ENCODE data around the gene LRMDA.

- no peak for TF ChIP-seq GLIS2 (tag by site-specific recombination; IDR thresholded peaks at IDR 0.05)
- no peak for TF ChIP-seq CTCF (tag by site-specific recombination; IDR thresholded peaks at IDR 0.05)
- TF ChIP-seq IKZF3 (tag by site-specific recombination; IDR thresholded peaks at IDR 0.05) = no peak
- TF ChIP-seq YY1 (tag by site-specific recombination; IDR thresholded peaks at IDR 0.05) = no peak
- TF ChIP-seq ZNF18 (tag by site-specific recombination; IDR thresholded peaks at IDR 0.05) = no peak
- TF ChIP-seq ZNF24 (tag by site-specific recombination; IDR thresholded peaks at IDR 0.05) = no peak
- TF ChIP-seq ZSCAN16 (tag by site-specific recombination; IDR thresholded peaks at IDR 0.05) = no peak
- no peak; the same call in 1 of the 2 replicates for TF ChIP-seq TCF7L2 (IDR thresholded peaks at IDR 0.05; ENCODE audit: borderline replicate concordance, low read depth, low read length)
- TF ChIP-seq ZNF398 (tag by site-specific recombination; IDR thresholded peaks at IDR 0.05) = no peak
Measured at GRCh38 chr10:75592151-75592787, 160.8 kb downstream of the LRMDA start.
